Measurements from ENCODE around the gene LZTS3. TPM values are rescaled to one million over a fixed set of nuclear protein-coding genes. Genes with fewer than 3 reads are reported as not detected.

Gene LZTS3
- total and polyA plus RNA-seq, 2 of the 8 experiments (the other 6 are each of a cell fraction or from before 2014, with no cell fraction given) = 31.8 to 33.5 TPM

DNA sequence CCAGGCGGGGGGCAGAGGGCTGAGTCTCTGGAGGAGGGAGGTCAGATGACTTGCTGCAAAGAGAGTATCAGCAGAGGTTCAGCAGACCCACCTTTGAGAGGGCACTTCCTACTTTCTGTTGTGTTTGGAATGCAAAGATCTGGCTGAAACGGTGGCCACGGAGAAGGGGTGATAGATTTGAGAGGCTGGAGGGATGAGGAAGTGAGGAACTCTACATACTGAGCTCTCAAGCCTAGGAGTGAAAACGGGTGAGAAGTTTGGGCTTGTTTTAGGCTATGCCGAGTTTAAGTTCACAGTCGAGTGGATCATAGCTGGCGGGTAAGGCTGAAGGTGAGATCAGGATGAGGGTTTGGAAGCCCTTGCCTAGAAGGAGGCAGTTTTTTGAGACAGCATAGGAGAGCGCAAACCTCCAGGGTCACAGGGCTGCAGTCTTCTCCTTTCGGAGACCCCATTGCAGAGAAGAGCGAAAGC lies 35.5 kb upstream of the LZTS3 start:
- Histone ChIP-seq H4K5ac (ENCODE audit: insufficient read length, low read depth, low read length) (peak overlapping the region; percentile 41), H3K4me1 (replicated peaks in 1 of 4; ENCODE audit: control insufficient read depth in 3 of 4, insufficient read depth in 4 of 4, low read length in 3 of 4) (peaks cover 0 to 9% (median 1%) of the 10 kb centered on the region in 4 experiments; a peak in 4 of 7 replicates), H2AFZ (ENCODE audit: low read length) (peak overlapping the region; percentile 34; the same call in 1 of the 2 replicates), H3K4me2 (ENCODE audit: insufficient read depth in 1 of 2, low read depth in 2 of 2, low read length in 2 of 2) (peak overlapping the region; percentile 94 to 97), H2BK20ac (ENCODE audit: low read length) (no peak overlapping the region), H4K8ac (ENCODE audit: extremely low read depth, insufficient read depth, low read length) (no peak overlapping the region), H2BK15ac (ENCODE audit: low read length) (no peak overlapping the region), H2BK120ac (replicated peaks; ENCODE audit: low read depth, low read length) (no peak overlapping the region), H3K79me2 (ENCODE audit: control insufficient read depth in 1 of 2, insufficient read depth in 2 of 2, low read length in 2 of 2) (peaks cover 4 to 24% of the 10 kb centered on the region in 2 experiments; a peak in 3 of 4 replicates), H3K56ac (replicated peaks; ENCODE audit: insufficient read length, low read depth, low read length) (peak overlapping the region; percentile 2), H3K4ac (replicated peaks; ENCODE audit: insufficient read length, low read depth, low read length) (peak overlapping the region; percentile 11), H3K27me3 (replicated peaks in 1 of 4; ENCODE audit: control insufficient read depth in 3 of 4, extremely low read depth in 1 of 4, insufficient read depth in 3 of 4, low read length in 3 of 4) (no peaks in the 10 kb centered on the region), H3K18ac (ENCODE audit: extremely low read depth, low read length) (no peak overlapping the region), H2BK5ac (ENCODE audit: low read depth, low read length) (peak overlapping the region; percentile 72; the same call in 1 of the 2 replicates), H3K36me3 (ENCODE audit: control insufficient read depth in 2 of 4, insufficient read depth in 4 of 4, low read length in 3 of 4) (peaks cover 4 to 8% (median 5%) of the 10 kb centered on the region in 4 experiments; a peak in 7 of 8 replicates), H4K91ac (replicated peaks; ENCODE audit: insufficient read length, low read length) (no peak overlapping the region), H3K79me1 (ENCODE audit: low read depth, low read length) (peaks cover 13% of the 10 kb centered on the region), H2AK5ac (ENCODE audit: low read depth, low read length) (peak overlapping the region; percentile 75; the same call in 1 of the 2 replicates), H3K4me3 (ENCODE audit: extremely low read depth in 1 of 4, insufficient read depth in 2 of 4, low read depth in 3 of 4, low read length in 4 of 4) (peak overlapping the region; percentile 90 to 96 (median 94)), H3K14ac (ENCODE audit: insufficient read length) (no peak overlapping the region), H3K23ac (ENCODE audit: insufficient read length) (no peak overlapping the region), H2BK12ac (ENCODE audit: low read depth, low read length) (no peak overlapping the region; the same call in 1 of the 2 replicates), H4K20me1 (replicated peaks in 1 of 2; ENCODE audit: control insufficient read depth in 1 of 2, insufficient read depth in 2 of 2, low read length in 2 of 2) (peaks cover 0 to 2% of the 10 kb centered on the region in 2 experiments), H3K9me3 (ENCODE audit: insufficient read depth in 2 of 2, low read depth in 1 of 2, low read length in 1 of 2) (no peaks in the 10 kb centered on the region), H3K23me2 (ENCODE audit: low read depth, low read length) (peaks cover 12% of the 10 kb centered on the region), H3K9ac (replicated peaks in 1 of 4; ENCODE audit: extremely low read depth in 1 of 4, low read depth in 3 of 4, low read length in 3 of 4) (peak overlapping the region in 3 of 4 experiments; percentile 40 to 90 (median 58); a peak in 6 of 7 replicates), H3K27ac (ENCODE audit: low read depth, low read length) (0 out of 2 replicates have a peak overlapping the region, but pooled peaks have one; percentile 23)
- no peak for DNase-seq (ENCODE audit: low read depth in 1 of 2, low spot score in 2 of 2)
- FAIRE-seq = no peak
- POLR2A ChIA-PET (ENCODE audit: partially characterized antibody) = interaction anchor here (0.7 to 3.6 kb wide), 9 partner anchors 9 to 163 kb away, joined by 3 to 14 read pairs (median 6); partner anchors contain the start of genes FASTKD5, LZTS3, MRPS26 and UBOX5
- CTCF ChIA-PET (ENCODE audit: partially characterized antibody) = interaction anchor here (1.1 to 2.2 kb wide), 5 partner anchors 9 to 47 kb away, joined by 3 to 6 read pairs (median 5); no protein-coding TSS in a partner anchor
- 7% methylated on average over 10 of the region's 10 CpGs; no CpG with 5 or more reads in 1 of the 2 experiments for WGBS, 2 experiments (ENCODE audit: extremely low coverage in 1 of 2, insufficient coverage in 1 of 2, insufficient read length in 1 of 2, insufficient replicate concordance in 2 of 2, low coverage in 1 of 2, low lambda C conversion rate in 2 of 2, missing lambda C conversion rate in 1 of 2)

Measured in H1 (cell line).